ENCODE measurements around the gene HILPDA. TPM values are rescaled to one million over a fixed set of nuclear protein-coding genes. Genes with fewer than 3 reads are reported as not detected.

HILPDA gene
- total and polyA plus RNA-seq, 10 of the 15 experiments (the other 5 are each of a cell fraction or from before 2014, with no cell fraction given), result 12.0 to 232 (median 26.4) TPM

DNA sequence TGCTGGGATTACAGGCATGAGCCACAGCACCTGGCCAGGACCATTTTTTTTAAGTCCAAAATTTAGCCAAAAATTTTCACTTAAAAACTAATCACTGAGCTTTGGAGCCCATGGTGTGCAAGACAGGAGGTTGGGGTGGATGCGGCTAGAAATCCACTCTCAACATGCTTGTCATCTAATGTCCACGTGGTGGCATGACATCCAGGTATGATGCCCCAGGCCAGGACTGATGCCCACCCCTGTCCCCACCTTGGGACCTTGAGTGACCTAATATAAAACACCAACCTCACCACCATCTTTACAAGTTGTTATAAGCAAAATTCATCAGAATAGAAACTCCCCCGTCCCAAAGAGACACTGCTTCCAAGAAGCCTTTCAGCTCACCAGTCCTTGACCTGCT, 25.5 kb upstream of the HILPDA start (continued):
- TF ChIP-seq, protein P1, sequence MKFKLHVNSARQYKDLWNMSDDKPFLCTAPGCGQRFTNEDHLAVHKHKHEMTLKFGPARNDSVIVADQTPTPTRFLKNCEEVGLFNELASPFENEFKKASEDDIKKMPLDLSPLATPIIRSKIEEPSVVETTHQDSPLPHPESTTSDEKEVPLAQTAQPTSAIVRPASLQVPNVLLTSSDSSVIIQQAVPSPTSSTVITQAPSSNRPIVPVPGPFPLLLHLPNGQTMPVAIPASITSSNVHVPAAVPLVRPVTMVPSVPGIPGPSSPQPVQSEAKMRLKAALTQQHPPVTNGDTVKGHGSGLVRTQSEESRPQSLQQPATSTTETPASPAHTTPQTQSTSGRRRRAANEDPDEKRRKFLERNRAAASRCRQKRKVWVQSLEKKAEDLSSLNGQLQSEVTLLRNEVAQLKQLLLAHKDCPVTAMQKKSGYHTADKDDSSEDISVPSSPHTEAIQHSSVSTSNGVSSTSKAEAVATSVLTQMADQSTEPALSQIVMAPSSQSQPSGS (IDR thresholded peaks at IDR 0.05; ENCODE audit: low read length), result no peak
- no peak for TF ChIP-seq CBFB (IDR thresholded peaks at IDR 0.05; ENCODE audit: low read depth)

DNA sequence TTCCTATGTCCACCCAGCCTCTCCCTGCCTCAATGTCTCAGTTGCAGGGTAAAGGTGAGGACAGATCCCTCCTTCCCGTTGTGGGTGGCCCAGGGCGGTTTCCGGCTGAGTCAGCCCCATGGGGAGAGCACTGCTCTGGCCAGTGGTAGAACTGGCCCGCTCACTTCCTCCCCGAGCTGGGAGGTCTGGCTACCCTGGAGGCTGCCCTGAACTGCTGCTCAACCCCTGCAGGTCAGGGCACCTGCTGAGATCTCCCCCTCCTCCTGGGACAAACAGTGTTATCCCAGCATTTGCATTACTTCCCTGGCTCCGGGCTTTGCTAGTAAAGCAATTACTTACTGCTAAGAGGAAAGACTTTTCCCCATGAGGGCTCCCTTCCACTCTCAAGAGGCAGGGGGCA, 24.5 kb upstream of the HILPDA start:
- no peaks in the 10 kb centered on the region for H4K20me1 ChIP-seq (ENCODE audit: control insufficient read depth, insufficient read depth)
- FAIRE-seq (no peak), ATAC-seq (peak; percentile 27; the same call in 2 of the 3 replicates), DNase-seq (ENCODE audit: low read depth, low spot score) (no peak)
- H3K27me3 ChIP-seq (replicated peaks in 1 of 2; ENCODE audit: control insufficient read depth in 2 of 2, insufficient read depth in 2 of 2, low read length in 1 of 2), result no peaks in the 10 kb centered on the region
- POLR2A ChIA-PET, result interaction anchor here (0.6 to 2.0 kb wide), 3 partner anchors 13 to 38 kb away, joined by 4 to 7 read pairs (median 7); no protein-coding TSS in a partner anchor
- no peaks in the 10 kb centered on the region; the same call in 2 of the 3 replicates for H3K9me3 ChIP-seq (replicated peaks; ENCODE audit: control insufficient read depth, insufficient read depth, low read length)
- no peaks in the 10 kb centered on the region for H3K79me2 ChIP-seq (ENCODE audit: control insufficient read depth, insufficient read depth, low read length)
- TF ChIP-seq TAF1 (IDR thresholded peaks at IDR 0.05; ENCODE audit: borderline replicate concordance, low read depth, low read length) (no peak), ESRRA (IDR thresholded peaks at IDR 0.05; ENCODE audit: low read length) (no peak), SPI1 (IDR thresholded peaks at IDR 0.05; ENCODE audit: borderline replicate concordance, insufficient read depth, low read depth, low read length) (peak; percentile 20; the same call in 1 of the 2 replicates), ZNF384 (IDR thresholded peaks at IDR 0.05; ENCODE audit: borderline replicate concordance, low read depth, low read length) (no peak), ZZZ3 (IDR thresholded peaks at IDR 0.05; ENCODE audit: control insufficient read depth, insufficient read length, low read depth) (no peak), ZBED1 (IDR thresholded peaks at IDR 0.05; ENCODE audit: borderline replicate concordance) (no peak)
- no peak overlapping the region for H2AFZ ChIP-seq (ENCODE audit: control insufficient read depth, low read depth, low read length)
- H3K9ac ChIP-seq (ENCODE audit: control insufficient read depth, insufficient read depth, low read length), result no peak overlapping the region
- WGBS (ENCODE audit: insufficient coverage, insufficient replicate concordance, low lambda C conversion rate, missing lambda C conversion rate), result 76% methylated on average over 6 of the region's 6 CpGs
- CTCF ChIA-PET, result interaction anchor here (1.9 to 16.0 kb wide), 5 partner anchors 13 to 43 kb away, joined by 11 to 463 read pairs (median 227); partner anchors contain the start of genes HILPDA and IMPDH1
- H3K4me1 ChIP-seq (ENCODE audit: control insufficient read depth, insufficient read depth, low read length), result no peaks in the 10 kb centered on the region
- in situ Hi-C loops (cut with MboI) (no loop called here), intact Hi-C loops (cut with micrococcal nuclease; ENCODE audit: unreplicated experiment) (no loop called here)
- no peak overlapping the region for H3K27ac ChIP-seq (ENCODE audit: control insufficient read depth, insufficient read depth)
- RAD21 ChIA-PET (ENCODE audit: unreplicated experiment), result interaction anchor here (1.0 to 10.5 kb wide), 2 partner anchors 29 to 32 kb away, joined by 3 to 216 read pairs; no protein-coding TSS in a partner anchor
- no peak overlapping the region for H3K4me3 ChIP-seq
- H3K4me2 ChIP-seq (ENCODE audit: control insufficient read depth, insufficient read depth), result no peak overlapping the region
- no peaks in the 10 kb centered on the region for H3K36me3 ChIP-seq (ENCODE audit: control insufficient read depth in 2 of 2, insufficient read depth in 2 of 2, low read length in 1 of 2)
- SMC1A ChIA-PET (ENCODE audit: uncharacterized antibody, unreplicated experiment), result interaction anchor here (0.6 to 14.8 kb wide), 6 partner anchors 11 to 331 kb away, joined by 3 to 296 read pairs (median 8); no protein-coding TSS in a partner anchor
- BruUV-seq (replicated peaks), result no TSS peak

Data from GM12878 (cell line).